GM12878 (cell line): ENCODE results near the gene CCDC68. TPM values are rescaled to one million over a fixed set of nuclear protein-coding genes. Genes with fewer than 3 reads are reported as not detected.
A peak's percentile ranks its signal among the peaks of the same experiment; 100 is the strongest.

ENCODE experiments used
- ATAC-seq: fragments of 200-7000 bp; cut with Tn5 transposase; 3 replicates; pipeline ENCODE4 v1.9.1; 2020; ENCODE audit warnings: mild to moderate bottlenecking, moderate library complexity
- BruUV-seq: library from RNA; stranded (reverse); fragments of 400-500 nt; replicated peaks from 2 replicates; lab custom pipeline; 2021; lab: Mats Ljungman, UMichigan
- CTCF ChIA-PET: fragments of 300-600 bp; sonication (Branson Sonifier 250); formaldehyde crosslinking; extraction: SDS; loops from one replicate; lab custom pipeline; 2021; ENCODE audit warnings: inconsistent platforms; lab: Yijun Ruan, JAX
- POLR2A ChIA-PET: fragments of 350-600 bp; formaldehyde crosslinking; extraction: SDS; loops from one replicate; lab custom pipeline; 2021; ENCODE audit warnings: inconsistent platforms; lab: Charles Lee
- RAD21 ChIA-PET: fragments of 300-600 bp; sonication (Branson Sonifier 250); formaldehyde crosslinking; loops from one replicate; lab custom pipeline; 2023; ENCODE audit warnings: antibody characterized with exemption; ENCODE audit not compliant: unreplicated experiment; lab: Charles Lee
- SMC1A ChIA-PET: fragments of 300-600 bp; sonication (Branson Sonifier 250); formaldehyde crosslinking; loops from one replicate; lab custom pipeline; 2023; ENCODE audit not compliant: unreplicated experiment, uncharacterized antibody; lab: Charles Lee
- DNase-seq: peaks from one replicate; pipeline ENCODE4 v3.0.0-alpha.2; 2011; ENCODE audit warnings: low read depth, low spot score
- FAIRE-seq: peaks from 3 replicates; lab custom pipeline; 2011; peaks lifted over from hg19 to GRCh38; lab: Jason Lieb, UNC
- H2AFZ ChIP-seq: 2 replicates; pipeline ENCODE4 v1.6.0; 2011; ENCODE audit warnings: low read depth, low read length, control low read depth; ENCODE audit not compliant: control insufficient read depth
- H3K27ac ChIP-seq: 2 replicates; pipeline ENCODE4 v1.5.1; 2011; ENCODE audit warnings: control low read depth; ENCODE audit not compliant: control insufficient read depth, insufficient read depth
- H3K27me3 ChIP-seq, 2 experiments: replicated peaks in 1 of 2; 2 replicates each; pipeline versions ENCODE4 v1.6.0 to v1.6.1; 2011; ENCODE audit warnings: low read length in 1 of 2; ENCODE audit not compliant: control insufficient read depth in 2 of 2, insufficient read depth in 2 of 2
- H3K36me3 ChIP-seq, 2 experiments: 2 replicates each; pipeline ENCODE4 v1.5.1; 2011; ENCODE audit warnings: low read length in 1 of 2; ENCODE audit not compliant: control insufficient read depth in 2 of 2, insufficient read depth in 2 of 2
- H3K4me1 ChIP-seq: 2 replicates; pipeline ENCODE4 v1.6.1; 2011; ENCODE audit warnings: mild to moderate bottlenecking, low read length, moderate library complexity, mixed read lengths; ENCODE audit not compliant: control insufficient read depth, insufficient read depth
- H3K4me2 ChIP-seq: 2 replicates; pipeline ENCODE4 v1.6.0; 2011; ENCODE audit warnings: control low read depth; ENCODE audit not compliant: control insufficient read depth, insufficient read depth
- H3K4me3 ChIP-seq: fragments of 200-600 bp; sonication (generic); 2 replicates; pipeline ENCODE4 v1.5.1; 2016
- H3K79me2 ChIP-seq: 2 replicates; pipeline ENCODE4 v1.6.0; 2011; ENCODE audit warnings: low read length; ENCODE audit not compliant: control insufficient read depth, insufficient read depth
- H3K9ac ChIP-seq: 2 replicates; pipeline ENCODE4 v1.8.0; 2011; ENCODE audit warnings: low read length, control low read depth, mixed read lengths; ENCODE audit not compliant: control insufficient read depth, insufficient read depth
- H3K9me3 ChIP-seq: replicated peaks from 3 replicates; pipeline ENCODE4 v1.5.1; 2011; ENCODE audit warnings: mild to moderate bottlenecking, low read length; ENCODE audit not compliant: control insufficient read depth, insufficient read depth
- H4K20me1 ChIP-seq: 2 replicates; pipeline ENCODE4 v1.6.0; 2011; ENCODE audit not compliant: control insufficient read depth, insufficient read depth
- RAD21 ChIP-seq: IDR thresholded peaks from 2 replicates; pipeline ENCODE4 v1.6.1; 2011; ENCODE audit warnings: mild to moderate bottlenecking, low read depth, low read length, moderate library complexity; ENCODE audit not compliant: insufficient read depth
- ZNF207 ChIP-seq: fragments of 450-650 bp; IDR thresholded peaks from 2 replicates; pipeline ENCODE4 v1.6.1; 2014; ENCODE audit warnings: antibody characterized with exemption, mild to moderate bottlenecking, borderline replicate concordance
- WGBS: methylation state at CpG from one replicate; pipeline ENCODE4 v1.1.6; 2016; ENCODE audit warnings: low lambda C conversion rate; ENCODE audit not compliant: insufficient replicate concordance, insufficient coverage; ENCODE audit errors: missing lambda C conversion rate; 5-methylcytosine and 5-hydroxymethylcytosine counted together
- in situ Hi-C: fragments of 300-500 bp; cut with MboI; formaldehyde crosslinking; loops from 9 replicates; pipeline ENCODE4 v1.14.3; 2018; ENCODE audit warnings: mixed read lengths
- intact Hi-C: fragments of 100-400 bp; cut with micrococcal nuclease; formaldehyde crosslinking; loops from one replicate; pipeline ENCODE4 v1.14.2; 2022; ENCODE audit not compliant: unreplicated experiment
- polyA plus RNA-seq, 11 experiments: library from polyadenylated mRNA; depleted of rRNA in 4 of 11; unstranded in 6 of 11; stranded (reverse) in 5 of 11; fragments of >200 nt; fragmentation: Nextera tagmentation in 4 of 11; fragmentation: Illumina TruSeq in 1 of 11; extraction: Ambion mirVana in 4 of 11; extraction: Trizol in 1 of 11; gene quantifications; 1 replicate in 1 of 11; 2 replicates in 10 of 11; pipeline versions ENCODE4 v1.2.1 to v1.2.3, GENCODE V29; 2011 to 2016; ENCODE audit warnings: inconsistent platforms in 2 of 11, missing spikeins in 2 of 11, low read depth in 1 of 11
- total RNA-seq, 4 experiments: library from RNA; depleted of rRNA in 3 of 4; stranded (reverse); fragments of >200 nt in 3 of 4; fragmentation: Illumina TruSeq in 1 of 4; extraction: Trizol in 1 of 4; gene quantifications; 2 replicates each; pipeline versions ENCODE4 v1.2.1 to v1.2.3, GENCODE V29; 2013 to 2021
- TF ChIP-seq, protein P1 (sequence below), 3 experiments: IDR thresholded peaks in 2 of 3; conservative IDR thresholded peaks in 1 of 3; 2 replicates each; pipeline ENCODE4 v1.5.1; 2011; ENCODE audit warnings: low read depth in 3 of 3, low read length in 3 of 3, mild to moderate bottlenecking in 3 of 3, control low read depth in 2 of 3, moderate library complexity in 2 of 3, inconsistent platforms in 1 of 3, mixed read lengths in 1 of 3; ENCODE audit not compliant: control insufficient read depth in 2 of 3, insufficient read depth in 1 of 3; ENCODE audit errors: extremely low read depth in 1 of 3
- TF ChIP-seq, protein P2 (sequence below): IDR thresholded peaks from 2 replicates; pipeline ENCODE4 v1.6.1; 2012; ENCODE audit warnings: low read length, inconsistent platforms

The CCDC68 gene
- total and polyA plus RNA-seq, 10 of the 15 experiments (the other 5 are each of a cell fraction or from before 2014, with no cell fraction given): 0.04 TPM; not detected in 9

DNA sequence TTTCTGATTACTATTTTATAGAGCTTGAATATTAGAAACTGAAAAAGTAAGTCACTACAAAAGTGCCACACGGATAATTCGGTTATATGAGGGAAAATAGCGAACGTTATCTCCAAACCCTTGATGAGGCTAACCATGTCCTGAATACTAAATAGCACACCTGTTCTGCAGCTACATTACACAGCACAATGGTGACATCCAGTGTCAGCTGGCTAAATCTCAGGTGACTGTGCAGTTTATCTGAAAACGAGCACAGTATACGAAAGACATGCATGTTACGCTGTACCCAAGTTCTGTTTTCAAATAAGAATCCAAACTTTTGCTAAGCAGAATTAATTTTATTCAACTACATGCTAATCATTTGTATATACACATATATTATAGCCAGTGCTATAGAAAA is 9.0 kb downstream of the CCDC68 start:
- ATAC-seq (no peak), FAIRE-seq (no peak), DNase-seq (no peak)
- H3K79me2 ChIP-seq: no peaks in the 10 kb centered on the region
- RAD21 ChIA-PET: no interaction called here
- H2AFZ ChIP-seq: no peak overlapping the region
- in situ Hi-C loops (no loop called here), intact Hi-C loops (no loop called here)
- H4K20me1 ChIP-seq: no peaks in the 10 kb centered on the region
- H3K4me2 ChIP-seq: no peak overlapping the region
- 49% methylated on average over 7 of the region's 7 CpGs for WGBS
- H3K27ac ChIP-seq: no peak overlapping the region
- SMC1A ChIA-PET: interaction anchor here (1.2 to 1.3 kb wide), 2 partner anchors 11 to 65 kb away, joined by 3 read pairs; no protein-coding TSS in a partner anchor
- POLR2A ChIA-PET: no interaction called here
- CTCF ChIA-PET: interaction anchor here (1.2 kb wide), 1 partner anchor 34 kb away, joined by 3 read pairs; no protein-coding TSS in a partner anchor
- no peaks in the 10 kb centered on the region for H3K36me3 ChIP-seq
- no peak overlapping the region for H3K4me3 ChIP-seq
- no peaks in the 10 kb centered on the region for H3K9me3 ChIP-seq
- no peaks in the 10 kb centered on the region for H3K4me1 ChIP-seq
- H3K27me3 ChIP-seq: no peaks in the 10 kb centered on the region
- BruUV-seq: no TSS peak
- peak; percentile 30; the same call in 1 of the 2 replicates for TF ChIP-seq RAD21
- TF ChIP-seq ZNF207: no peak
- TF ChIP-seq, protein P1, sequence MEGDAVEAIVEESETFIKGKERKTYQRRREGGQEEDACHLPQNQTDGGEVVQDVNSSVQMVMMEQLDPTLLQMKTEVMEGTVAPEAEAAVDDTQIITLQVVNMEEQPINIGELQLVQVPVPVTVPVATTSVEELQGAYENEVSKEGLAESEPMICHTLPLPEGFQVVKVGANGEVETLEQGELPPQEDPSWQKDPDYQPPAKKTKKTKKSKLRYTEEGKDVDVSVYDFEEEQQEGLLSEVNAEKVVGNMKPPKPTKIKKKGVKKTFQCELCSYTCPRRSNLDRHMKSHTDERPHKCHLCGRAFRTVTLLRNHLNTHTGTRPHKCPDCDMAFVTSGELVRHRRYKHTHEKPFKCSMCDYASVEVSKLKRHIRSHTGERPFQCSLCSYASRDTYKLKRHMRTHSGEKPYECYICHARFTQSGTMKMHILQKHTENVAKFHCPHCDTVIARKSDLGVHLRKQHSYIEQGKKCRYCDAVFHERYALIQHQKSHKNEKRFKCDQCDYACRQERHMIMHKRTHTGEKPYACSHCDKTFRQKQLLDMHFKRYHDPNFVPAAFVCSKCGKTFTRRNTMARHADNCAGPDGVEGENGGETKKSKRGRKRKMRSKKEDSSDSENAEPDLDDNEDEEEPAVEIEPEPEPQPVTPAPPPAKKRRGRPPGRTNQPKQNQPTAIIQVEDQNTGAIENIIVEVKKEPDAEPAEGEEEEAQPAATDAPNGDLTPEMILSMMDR (IDR thresholded peaks at IDR 0.05 in 2 of 3, conservative IDR thresholded peaks at IDR 0.05 in 1 of 3; ENCODE audit: control insufficient read depth in 2 of 3, extremely low read depth in 1 of 3, insufficient read depth in 1 of 3, low read depth in 3 of 3, low read length in 3 of 3): peak in 1 of 3 experiments; percentile 10; a peak in 1 of 6 replicates
- TF ChIP-seq, protein P2, sequence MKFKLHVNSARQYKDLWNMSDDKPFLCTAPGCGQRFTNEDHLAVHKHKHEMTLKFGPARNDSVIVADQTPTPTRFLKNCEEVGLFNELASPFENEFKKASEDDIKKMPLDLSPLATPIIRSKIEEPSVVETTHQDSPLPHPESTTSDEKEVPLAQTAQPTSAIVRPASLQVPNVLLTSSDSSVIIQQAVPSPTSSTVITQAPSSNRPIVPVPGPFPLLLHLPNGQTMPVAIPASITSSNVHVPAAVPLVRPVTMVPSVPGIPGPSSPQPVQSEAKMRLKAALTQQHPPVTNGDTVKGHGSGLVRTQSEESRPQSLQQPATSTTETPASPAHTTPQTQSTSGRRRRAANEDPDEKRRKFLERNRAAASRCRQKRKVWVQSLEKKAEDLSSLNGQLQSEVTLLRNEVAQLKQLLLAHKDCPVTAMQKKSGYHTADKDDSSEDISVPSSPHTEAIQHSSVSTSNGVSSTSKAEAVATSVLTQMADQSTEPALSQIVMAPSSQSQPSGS: no peak
- TF ChIP-seq, all 136 proteins: peak for 2
- no peak overlapping the region for H3K9ac ChIP-seq
